Mucosa of stomach (tissue), 1 donor: ENCODE measurements around the gene STARD8.

ENCODE experiments used
- H3K27me3 ChIP-seq: one replicate; pipeline ENCODE4 v1.7.0; 2013; ENCODE audit warnings: mild to moderate bottlenecking, low read length; ENCODE audit not compliant: control insufficient read depth, insufficient read depth
- H3K36me3 ChIP-seq: one replicate; pipeline ENCODE4 v1.7.0; 2013; ENCODE audit warnings: low read length; ENCODE audit not compliant: control insufficient read depth, insufficient read depth
- H3K4me1 ChIP-seq: one replicate; pipeline ENCODE4 v1.7.0; 2013; ENCODE audit warnings: mild to moderate bottlenecking, low read length; ENCODE audit not compliant: control insufficient read depth, insufficient read depth
- H3K4me3 ChIP-seq: one replicate; pipeline ENCODE4 v1.7.0; 2013; ENCODE audit warnings: low read length
- H3K9ac ChIP-seq: one replicate; pipeline ENCODE4 v1.7.0; 2013; ENCODE audit warnings: mild to moderate bottlenecking, low read length, moderate library complexity
- H3K9me3 ChIP-seq: one replicate; pipeline ENCODE4 v1.7.0; 2013; ENCODE audit warnings: mild to moderate bottlenecking, low read length, moderate library complexity; ENCODE audit not compliant: control insufficient read depth
- donor health status: Pancreatic carcinoma.

STARD8 gene

DNA sequence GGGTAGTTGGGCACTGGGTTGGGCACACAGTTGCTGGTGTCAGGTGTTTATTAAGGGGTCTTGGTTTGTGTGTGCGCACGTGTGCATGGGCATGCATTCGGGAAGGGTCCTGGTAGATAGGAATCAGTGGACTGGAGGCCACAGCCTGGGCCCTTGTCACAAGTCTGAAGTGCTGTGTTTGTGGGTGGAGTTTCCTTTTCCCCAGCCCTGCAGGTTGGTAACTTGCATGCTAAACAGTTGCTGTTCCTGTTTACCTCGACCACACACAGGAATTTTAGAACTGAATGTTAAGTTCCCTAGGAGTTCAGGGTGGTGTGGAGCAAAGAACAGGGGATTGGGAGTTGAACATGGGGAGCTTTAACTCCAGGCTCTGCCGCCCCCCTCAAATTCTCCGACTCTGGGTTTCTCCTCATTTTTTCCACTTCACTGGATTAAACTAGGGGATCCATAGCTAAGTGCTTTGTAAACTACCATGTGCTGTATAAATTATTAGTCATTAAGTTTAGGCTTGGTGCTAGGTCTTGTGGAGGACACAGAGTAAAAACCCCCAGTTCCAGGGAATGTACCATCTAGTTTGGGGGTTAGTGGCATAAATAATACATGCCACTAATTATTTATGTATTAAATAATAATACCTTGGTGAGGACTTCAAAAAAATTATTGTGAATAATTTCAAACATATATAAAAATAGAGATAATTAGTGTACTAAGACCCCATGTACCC, 49.0 kb downstream of the STARD8 start:
- Histone ChIP-seq H3K9ac (no peak overlapping the region), H3K9me3 (no peaks in the 10 kb centered on the region), H3K36me3 (no peaks in the 10 kb centered on the region), H3K4me3 (no peak overlapping the region), H3K4me1 (peaks cover 13% of the 10 kb centered on the region), H3K27me3 (no peaks in the 10 kb centered on the region)

DNA sequence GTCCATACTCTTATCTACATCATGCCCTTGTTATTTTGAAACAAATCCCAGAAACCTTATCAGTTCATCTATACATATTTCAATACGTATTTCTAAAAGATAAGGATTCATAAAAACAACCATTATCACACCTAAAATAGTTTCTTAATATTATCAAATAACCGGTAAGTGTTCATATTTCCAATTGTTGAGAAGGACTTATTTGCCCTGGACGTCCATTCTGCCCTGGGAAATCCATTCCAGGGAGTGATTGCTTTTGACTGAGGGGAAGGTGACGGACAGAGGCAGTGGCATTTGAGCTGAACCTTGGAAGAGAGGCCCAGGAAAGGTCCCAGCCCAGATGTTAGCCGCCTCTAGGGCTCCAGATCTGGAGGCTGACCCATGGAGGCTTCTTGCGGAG, 49.6 kb downstream of the STARD8 start:
- H3K4me3 ChIP-seq, result no peak overlapping the region
- no peaks in the 10 kb centered on the region for H3K9me3 ChIP-seq
- H3K27me3 ChIP-seq, result no peaks in the 10 kb centered on the region
- H3K4me1 ChIP-seq, result peaks cover 13% of the 10 kb centered on the region
- H3K36me3 ChIP-seq, result no peaks in the 10 kb centered on the region
- H3K9ac ChIP-seq, result no peak overlapping the region

DNA sequence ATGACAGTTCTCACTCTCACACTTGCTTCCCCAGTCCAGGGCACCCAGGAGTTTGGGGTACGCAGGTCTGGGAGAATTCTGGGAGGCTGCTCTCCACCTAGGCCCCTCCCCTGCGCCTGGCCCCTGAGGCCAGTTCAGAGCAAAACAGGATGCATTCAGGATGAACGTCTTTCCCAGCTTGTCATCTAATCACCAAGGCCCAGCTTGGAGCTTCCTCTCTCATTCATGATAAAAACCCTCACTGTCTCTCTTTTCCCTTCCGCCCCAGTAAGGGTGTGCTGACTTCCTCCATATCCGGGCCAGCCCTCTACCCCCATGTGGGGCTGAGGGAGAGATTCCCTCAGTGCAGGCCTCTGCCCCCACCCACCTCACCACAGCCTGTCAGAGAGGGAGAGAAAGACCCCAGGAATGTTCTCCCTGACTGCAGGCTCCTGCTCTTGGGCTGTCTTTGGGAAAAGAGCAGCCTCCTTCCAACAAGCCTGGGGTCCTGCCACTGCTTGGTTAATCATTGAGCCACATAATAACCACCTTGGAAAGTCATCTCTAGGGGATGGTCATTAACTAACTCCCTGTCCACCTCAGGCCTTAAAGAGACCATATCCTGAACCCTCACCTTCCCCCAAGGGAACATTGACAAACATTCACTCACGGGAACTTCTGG, 50.1 kb downstream of the STARD8 start:
- Histone ChIP-seq H3K9ac (no peak overlapping the region), H3K9me3 (no peaks in the 10 kb centered on the region), H3K27me3 (no peaks in the 10 kb centered on the region), H3K4me3 (no peak overlapping the region), H3K36me3 (no peaks in the 10 kb centered on the region), H3K4me1 (peaks cover 13% of the 10 kb centered on the region)

DNA sequence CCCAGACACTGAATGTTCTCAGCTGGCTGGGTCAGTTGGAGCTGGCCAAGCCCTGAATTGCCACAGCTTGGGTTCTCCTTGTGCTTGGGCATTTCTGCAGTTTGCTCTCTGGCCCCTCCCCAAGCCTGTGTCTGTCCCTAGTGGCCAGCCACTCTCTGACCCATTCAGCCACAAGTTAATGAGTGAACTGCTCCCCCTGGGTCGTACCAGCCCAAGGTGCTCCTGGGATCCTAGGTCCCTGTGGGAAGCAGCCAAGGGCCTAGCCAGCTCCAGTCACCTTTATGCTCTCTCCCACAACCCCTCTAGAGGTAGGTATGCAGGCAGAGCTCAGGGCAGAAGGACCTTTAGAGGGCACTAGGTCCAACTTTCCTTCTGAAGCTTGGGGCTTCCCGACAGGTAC, 51.5 kb downstream of the STARD8 start:
- H3K4me3 ChIP-seq, result no peak overlapping the region
- peaks cover 9% of the 10 kb centered on the region for H3K4me1 ChIP-seq
- H3K9ac ChIP-seq, result no peak overlapping the region
- no peaks in the 10 kb centered on the region for H3K9me3 ChIP-seq
- no peaks in the 10 kb centered on the region for H3K27me3 ChIP-seq
- no peaks in the 10 kb centered on the region for H3K36me3 ChIP-seq

DNA sequence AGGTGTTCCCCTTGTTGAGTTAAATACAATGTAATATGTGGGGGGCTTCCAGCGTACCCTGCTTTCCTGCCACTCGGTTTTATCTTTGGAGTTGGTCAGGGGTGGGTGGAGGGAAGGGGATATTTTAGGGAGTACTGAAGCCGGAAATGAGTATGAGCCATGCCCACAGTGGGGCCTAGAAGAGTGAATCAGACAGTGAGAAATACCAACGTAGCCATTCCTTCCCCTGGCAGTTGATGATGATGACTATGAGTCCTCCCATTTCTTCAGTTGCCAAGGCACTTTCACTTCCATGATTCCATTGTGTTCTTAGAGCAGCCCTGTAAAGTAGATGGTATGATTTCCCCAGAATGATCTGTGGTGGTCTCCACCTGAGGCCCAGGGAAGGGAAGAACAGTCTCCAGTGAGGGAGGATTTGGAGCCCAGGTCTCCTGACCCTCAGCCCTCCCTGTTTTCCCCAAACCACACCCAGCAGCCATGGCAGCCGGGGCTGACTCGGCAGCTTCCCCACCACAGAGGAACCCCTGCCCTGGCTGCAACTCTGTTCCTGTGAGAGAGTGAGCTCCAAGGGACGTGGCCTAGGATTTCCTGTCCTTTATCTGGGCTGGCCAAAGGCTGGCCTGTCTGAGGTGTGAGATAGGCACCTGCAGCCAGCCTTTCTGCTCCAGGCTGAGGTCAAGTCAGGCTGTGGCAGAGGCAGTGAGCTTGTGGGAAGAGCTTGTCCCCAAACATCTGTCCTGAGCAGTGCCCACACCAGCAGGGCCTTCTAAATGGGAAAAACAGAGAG, 52.7 kb downstream of the STARD8 start:
- Histone ChIP-seq H3K4me3 (no peak overlapping the region), H3K9me3 (no peaks in the 10 kb centered on the region), H3K36me3 (no peaks in the 10 kb centered on the region), H3K9ac (no peak overlapping the region), H3K4me1 (peaks cover under 1% of the 10 kb centered on the region), H3K27me3 (no peaks in the 10 kb centered on the region)

DNA sequence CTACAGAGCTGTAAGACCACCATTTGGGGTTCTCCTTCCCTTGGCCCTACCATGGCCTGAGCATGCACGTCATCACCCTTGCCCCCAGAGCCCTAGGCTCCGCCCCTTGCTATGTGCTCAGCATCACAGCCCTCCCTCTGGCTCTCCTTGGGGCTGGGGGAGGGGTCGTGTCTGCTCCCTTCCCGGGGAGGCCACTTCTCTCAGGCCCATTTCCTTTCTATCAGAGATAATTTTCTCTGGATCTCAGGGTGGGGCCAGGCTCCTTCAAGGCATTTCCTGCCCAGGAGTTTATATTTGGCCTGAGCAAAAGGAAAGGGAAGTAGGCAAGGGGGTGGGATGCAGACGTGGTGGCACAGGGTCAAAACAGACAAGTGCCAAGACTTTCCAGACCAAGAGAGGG, 55.9 kb downstream of the STARD8 start:
- Histone ChIP-seq H3K36me3 (no peaks in the 10 kb centered on the region), H3K9ac (no peak overlapping the region), H3K9me3 (no peaks in the 10 kb centered on the region), H3K4me3 (no peak overlapping the region), H3K27me3 (no peaks in the 10 kb centered on the region), H3K4me1 (no peaks in the 10 kb centered on the region)

DNA sequence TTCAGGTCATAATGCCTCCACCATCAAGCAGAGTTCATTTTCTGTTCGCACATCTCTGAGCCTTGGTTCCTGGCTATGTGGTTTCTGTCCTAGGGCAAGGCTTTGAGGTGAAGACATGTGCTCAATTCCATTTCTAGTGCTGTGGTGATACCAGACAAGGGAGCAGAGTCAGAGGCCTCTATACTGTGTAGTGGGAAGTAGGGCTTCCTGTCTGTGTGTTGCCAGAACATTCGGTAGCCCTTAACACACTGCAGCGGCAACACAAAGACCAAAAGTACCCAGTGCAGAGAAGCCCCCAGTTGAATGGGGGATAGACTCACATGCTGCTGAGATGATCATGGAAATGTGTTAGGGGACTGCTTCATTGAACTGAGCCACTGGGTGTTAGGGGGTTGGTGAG, 56.4 kb downstream of the STARD8 start:
- Histone ChIP-seq H3K27me3 (no peaks in the 10 kb centered on the region), H3K4me1 (no peaks in the 10 kb centered on the region), H3K4me3 (no peak overlapping the region), H3K9me3 (no peaks in the 10 kb centered on the region), H3K36me3 (no peaks in the 10 kb centered on the region), H3K9ac (no peak overlapping the region)

DNA sequence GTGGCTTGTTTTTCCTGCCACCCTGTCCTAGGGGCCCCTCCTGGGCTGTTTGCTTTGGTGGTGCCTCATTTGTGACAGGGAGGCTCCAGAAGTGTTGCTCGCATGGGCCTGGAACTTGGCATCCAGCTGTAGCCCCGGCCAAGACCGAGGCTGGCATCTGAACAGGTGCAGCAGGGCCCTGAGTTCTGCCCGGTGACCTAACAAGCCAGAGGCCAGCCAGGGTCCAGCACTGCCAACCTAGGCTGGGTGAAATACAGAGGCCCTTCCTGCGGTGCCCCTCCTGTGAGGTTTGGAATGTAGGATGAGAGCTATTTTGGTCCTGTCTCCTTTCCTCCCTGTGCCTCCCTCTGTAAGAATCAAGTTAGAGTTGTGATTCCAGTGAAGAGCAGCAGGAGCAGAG, 58.5 kb downstream of the STARD8 start:
- Histone ChIP-seq H3K27me3 (no peaks in the 10 kb centered on the region), H3K9ac (no peak overlapping the region)

DNA sequence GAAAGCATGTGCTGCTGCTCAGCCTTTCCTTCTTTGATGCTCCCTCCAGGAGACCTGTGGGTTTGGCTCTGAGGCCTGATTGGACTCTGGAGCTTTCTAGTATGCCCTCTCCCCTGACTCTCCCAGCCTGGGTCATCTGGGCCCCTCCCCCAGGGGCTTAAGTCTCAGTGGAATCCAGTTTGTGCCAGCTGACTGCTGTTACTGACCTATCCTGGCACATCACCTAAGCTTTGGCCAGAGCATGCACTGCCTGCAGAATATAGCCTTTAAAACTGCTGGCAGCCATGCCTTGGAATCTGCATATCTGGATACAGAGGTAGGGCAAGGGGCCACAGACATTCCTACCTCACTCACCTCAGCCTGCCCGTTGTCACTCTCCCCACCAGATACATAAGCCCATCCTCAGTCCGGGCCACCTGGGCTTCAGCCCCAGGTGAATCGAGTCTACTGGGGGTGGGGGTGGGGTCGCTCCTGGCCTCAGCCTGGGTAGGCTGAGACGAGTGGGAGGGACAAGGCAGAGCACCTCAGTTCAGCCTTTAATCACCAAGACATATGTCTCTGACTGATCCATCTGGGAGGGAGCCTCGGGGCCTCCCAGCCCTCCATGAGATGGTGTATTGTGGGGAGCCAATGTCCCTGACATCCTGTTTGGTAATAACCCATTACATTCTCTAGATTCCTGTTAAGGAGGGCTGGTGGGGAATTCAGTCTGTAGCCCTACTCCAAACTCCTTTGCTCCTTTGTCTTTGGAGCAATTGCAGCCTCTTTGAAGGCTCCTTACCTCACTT, 61.2 kb downstream of the STARD8 start:
- H3K27me3 ChIP-seq, result no peaks in the 10 kb centered on the region

More for the DNA sequence above, 58.5 kb downstream of the STARD8 start:
- H3K36me3 ChIP-seq, result no peaks in the 10 kb centered on the region
- H3K4me1 ChIP-seq, result no peaks in the 10 kb centered on the region
- no peak overlapping the region for H3K4me3 ChIP-seq
- H3K9me3 ChIP-seq, result no peaks in the 10 kb centered on the region

DNA sequence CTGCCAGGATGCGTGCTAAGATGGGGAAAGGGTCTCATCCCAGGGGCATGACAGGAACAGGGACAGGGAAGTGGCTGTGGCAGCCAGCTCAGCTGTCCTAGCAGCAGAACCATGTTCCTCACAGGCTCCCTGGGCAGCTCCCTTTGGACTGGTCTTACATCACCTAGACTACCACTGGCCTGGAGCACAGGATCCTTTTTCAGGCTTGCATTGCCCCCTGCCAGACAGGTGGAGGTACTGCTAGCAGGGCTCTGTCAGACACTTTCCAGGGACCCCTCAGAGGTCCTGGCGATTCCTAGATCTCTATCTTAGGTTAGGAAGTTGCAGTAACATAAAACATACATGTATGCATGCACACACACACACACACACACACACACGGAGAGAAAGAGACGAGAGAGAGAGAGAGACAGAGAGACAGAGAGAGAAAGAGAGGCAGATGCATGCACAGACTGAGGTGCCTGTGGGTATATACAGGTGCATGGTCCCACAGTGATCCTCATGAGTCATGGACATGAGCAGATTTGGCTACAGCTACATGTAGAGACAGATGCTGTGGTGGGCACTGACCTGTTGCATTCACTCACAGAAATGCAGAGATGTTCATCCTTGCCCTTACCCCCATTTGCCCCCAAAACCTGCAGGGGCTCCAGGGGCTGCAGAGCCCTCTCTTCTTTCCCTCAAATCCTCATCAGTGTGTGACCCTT, 63.6 kb downstream of the STARD8 start:
- Histone ChIP-seq H3K4me1 (no peaks in the 10 kb centered on the region), H3K9ac (no peak overlapping the region), H3K4me3 (no peak overlapping the region), H3K36me3 (no peaks in the 10 kb centered on the region), H3K9me3 (no peaks in the 10 kb centered on the region), H3K27me3 (no peaks in the 10 kb centered on the region)

More for the DNA sequence above, 61.2 kb downstream of the STARD8 start:
- H3K36me3 ChIP-seq, result no peaks in the 10 kb centered on the region
- no peak overlapping the region for H3K9ac ChIP-seq
- H3K9me3 ChIP-seq, result no peaks in the 10 kb centered on the region
- no peaks in the 10 kb centered on the region for H3K4me1 ChIP-seq
- no peak overlapping the region for H3K4me3 ChIP-seq

DNA sequence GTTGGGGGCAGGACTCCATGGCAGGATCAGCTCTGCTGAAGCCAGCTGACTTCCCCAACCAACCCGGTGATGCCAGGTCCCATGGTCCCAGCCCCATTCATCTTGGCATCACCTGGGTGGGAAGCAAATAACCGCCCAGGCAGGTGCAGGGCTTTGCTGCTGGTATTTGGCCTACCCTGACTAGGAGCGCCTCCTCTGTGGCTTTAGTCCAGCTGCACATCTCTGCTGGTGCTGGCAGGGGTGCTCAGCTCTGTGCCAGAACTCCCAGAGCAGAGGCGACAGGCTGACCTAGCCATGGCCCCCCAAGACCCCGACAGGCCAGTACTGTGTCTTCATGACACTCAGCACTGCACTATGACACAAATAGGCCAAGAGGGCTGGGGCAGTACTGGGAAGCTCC, 64.4 kb downstream of the STARD8 start:
- no peaks in the 10 kb centered on the region for H3K36me3 ChIP-seq
- H3K9me3 ChIP-seq, result no peaks in the 10 kb centered on the region
- no peak overlapping the region for H3K4me3 ChIP-seq
- H3K4me1 ChIP-seq, result no peaks in the 10 kb centered on the region
- no peak overlapping the region for H3K9ac ChIP-seq
- no peaks in the 10 kb centered on the region for H3K27me3 ChIP-seq
